GM12878 (cell line): ENCODE results near the gene ASIC5. TPM values are rescaled to one million over a fixed set of nuclear protein-coding genes. Genes with fewer than 3 reads are reported as not detected.

Source experiments
- ATAC-seq: fragments of 200-7000 bp; cut with Tn5 transposase; 3 replicates; pipeline ENCODE4 v1.9.1; 2020; ENCODE audit warnings: mild to moderate bottlenecking, moderate library complexity
- BruUV-seq: library from RNA; stranded (reverse); fragments of 400-500 nt; replicated peaks from 2 replicates; lab custom pipeline; 2021; lab: Mats Ljungman, UMichigan
- CTCF ChIA-PET: fragments of 300-600 bp; sonication (Branson Sonifier 250); formaldehyde crosslinking; extraction: SDS; loops from one replicate; lab custom pipeline; 2021; ENCODE audit warnings: inconsistent platforms; lab: Yijun Ruan, JAX
- POLR2A ChIA-PET: fragments of 350-600 bp; formaldehyde crosslinking; extraction: SDS; loops from one replicate; lab custom pipeline; 2021; ENCODE audit warnings: inconsistent platforms; lab: Charles Lee
- RAD21 ChIA-PET: fragments of 300-600 bp; sonication (Branson Sonifier 250); formaldehyde crosslinking; loops from one replicate; lab custom pipeline; 2023; ENCODE audit warnings: antibody characterized with exemption; ENCODE audit not compliant: unreplicated experiment; lab: Charles Lee
- SMC1A ChIA-PET: fragments of 300-600 bp; sonication (Branson Sonifier 250); formaldehyde crosslinking; loops from one replicate; lab custom pipeline; 2023; ENCODE audit not compliant: unreplicated experiment, uncharacterized antibody; lab: Charles Lee
- DNase-seq: peaks from one replicate; pipeline ENCODE4 v3.0.0-alpha.2; 2011; ENCODE audit warnings: low read depth, low spot score
- FAIRE-seq: peaks from 3 replicates; lab custom pipeline; 2011; peaks lifted over from hg19 to GRCh38; lab: Jason Lieb, UNC
- H2AFZ ChIP-seq: 2 replicates; pipeline ENCODE4 v1.6.0; 2011; ENCODE audit warnings: low read depth, low read length, control low read depth; ENCODE audit not compliant: control insufficient read depth
- H3K27ac ChIP-seq: 2 replicates; pipeline ENCODE4 v1.5.1; 2011; ENCODE audit warnings: control low read depth; ENCODE audit not compliant: control insufficient read depth, insufficient read depth
- H3K27me3 ChIP-seq, 2 experiments: replicated peaks in 1 of 2; 2 replicates each; pipeline versions ENCODE4 v1.6.0 to v1.6.1; 2011; ENCODE audit warnings: low read length in 1 of 2; ENCODE audit not compliant: control insufficient read depth in 2 of 2, insufficient read depth in 2 of 2
- H3K36me3 ChIP-seq, 2 experiments: 2 replicates each; pipeline ENCODE4 v1.5.1; 2011; ENCODE audit warnings: low read length in 1 of 2; ENCODE audit not compliant: control insufficient read depth in 2 of 2, insufficient read depth in 2 of 2
- H3K4me1 ChIP-seq: 2 replicates; pipeline ENCODE4 v1.6.1; 2011; ENCODE audit warnings: mild to moderate bottlenecking, low read length, moderate library complexity, mixed read lengths; ENCODE audit not compliant: control insufficient read depth, insufficient read depth
- H3K4me2 ChIP-seq: 2 replicates; pipeline ENCODE4 v1.6.0; 2011; ENCODE audit warnings: control low read depth; ENCODE audit not compliant: control insufficient read depth, insufficient read depth
- H3K4me3 ChIP-seq: fragments of 200-600 bp; sonication (generic); 2 replicates; pipeline ENCODE4 v1.5.1; 2016
- H3K79me2 ChIP-seq: 2 replicates; pipeline ENCODE4 v1.6.0; 2011; ENCODE audit warnings: low read length; ENCODE audit not compliant: control insufficient read depth, insufficient read depth
- H3K9ac ChIP-seq: 2 replicates; pipeline ENCODE4 v1.8.0; 2011; ENCODE audit warnings: low read length, control low read depth, mixed read lengths; ENCODE audit not compliant: control insufficient read depth, insufficient read depth
- H3K9me3 ChIP-seq: replicated peaks from 3 replicates; pipeline ENCODE4 v1.5.1; 2011; ENCODE audit warnings: mild to moderate bottlenecking, low read length; ENCODE audit not compliant: control insufficient read depth, insufficient read depth
- H4K20me1 ChIP-seq: 2 replicates; pipeline ENCODE4 v1.6.0; 2011; ENCODE audit not compliant: control insufficient read depth, insufficient read depth
- BMI1 ChIP-seq: fragments of 450-650 bp; IDR thresholded peaks from 2 replicates; pipeline ENCODE4 v1.6.1; 2016; ENCODE audit warnings: mild to moderate bottlenecking, moderate library complexity, borderline replicate concordance
- BRCA1 ChIP-seq: IDR thresholded peaks from 2 replicates; pipeline ENCODE4 v1.6.1; 2011; ENCODE audit warnings: low read depth, low read length, improper control_type of control experiment
- CEBPZ ChIP-seq: fragments of 150-350 bp; IDR thresholded peaks from 2 replicates; pipeline ENCODE4 v1.6.1; 2016; ENCODE audit warnings: low read depth, low read length
- KDM1A ChIP-seq: fragments of 200-600 bp; sonication (generic); IDR thresholded peaks from 2 replicates; pipeline ENCODE4 v1.6.1; 2016; ENCODE audit warnings: borderline replicate concordance
- NFIC ChIP-seq: IDR thresholded peaks from 2 replicates; pipeline ENCODE4 v1.6.1; 2012; ENCODE audit warnings: low read depth, mild to moderate bottlenecking, inconsistent platforms, low read length, moderate library complexity
- PML ChIP-seq: IDR thresholded peaks from 2 replicates; pipeline ENCODE4 v1.6.1; 2012; ENCODE audit warnings: low read length, inconsistent platforms
- RAD21 ChIP-seq: IDR thresholded peaks from 2 replicates; pipeline ENCODE4 v1.6.1; 2011; ENCODE audit warnings: mild to moderate bottlenecking, low read depth, low read length, moderate library complexity; ENCODE audit not compliant: insufficient read depth
- RCOR1 ChIP-seq: conservative IDR thresholded peaks from 2 replicates; pipeline ENCODE4 v1.6.1; 2012; ENCODE audit warnings: low read depth, low read length, improper control_type of control experiment
- RFX5 ChIP-seq: IDR thresholded peaks from 2 replicates; pipeline ENCODE4 v1.6.1; 2011; ENCODE audit warnings: low read depth, low read length, improper control_type of control experiment
- STAT3 ChIP-seq: IDR thresholded peaks from 2 replicates; pipeline ENCODE4 v1.6.1; 2011; ENCODE audit warnings: low read depth, low read length, improper control_type of control experiment
- WRNIP1 ChIP-seq: IDR thresholded peaks from 2 replicates; pipeline ENCODE4 v1.6.1; 2011; ENCODE audit warnings: low read depth, low read length, improper control_type of control experiment, borderline replicate concordance
- WGBS: methylation state at CpG from one replicate; pipeline ENCODE4 v1.1.6; 2016; ENCODE audit warnings: low lambda C conversion rate; ENCODE audit not compliant: insufficient replicate concordance, insufficient coverage; ENCODE audit errors: missing lambda C conversion rate; 5-methylcytosine and 5-hydroxymethylcytosine counted together
- in situ Hi-C: fragments of 300-500 bp; cut with MboI; formaldehyde crosslinking; loops from 9 replicates; pipeline ENCODE4 v1.14.3; 2018; ENCODE audit warnings: mixed read lengths
- intact Hi-C: fragments of 100-400 bp; cut with micrococcal nuclease; formaldehyde crosslinking; loops from one replicate; pipeline ENCODE4 v1.14.2; 2022; ENCODE audit not compliant: unreplicated experiment
- polyA plus RNA-seq, 11 experiments: library from polyadenylated mRNA; depleted of rRNA in 4 of 11; unstranded in 6 of 11; stranded (reverse) in 5 of 11; fragments of >200 nt; fragmentation: Nextera tagmentation in 4 of 11; fragmentation: Illumina TruSeq in 1 of 11; extraction: Ambion mirVana in 4 of 11; extraction: Trizol in 1 of 11; gene quantifications; 1 replicate in 1 of 11; 2 replicates in 10 of 11; pipeline versions ENCODE4 v1.2.1 to v1.2.3, GENCODE V29; 2011 to 2016; ENCODE audit warnings: inconsistent platforms in 2 of 11, missing spikeins in 2 of 11, low read depth in 1 of 11
- total RNA-seq, 4 experiments: library from RNA; depleted of rRNA in 3 of 4; stranded (reverse); fragments of >200 nt in 3 of 4; fragmentation: Illumina TruSeq in 1 of 4; extraction: Trizol in 1 of 4; gene quantifications; 2 replicates each; pipeline versions ENCODE4 v1.2.1 to v1.2.3, GENCODE V29; 2013 to 2021
- TF ChIP-seq, protein P1 (sequence below): fragments of 450-650 bp; IDR thresholded peaks from 2 replicates; pipeline ENCODE4 v1.6.1; 2016; ENCODE audit warnings: mild to moderate bottlenecking, moderate library complexity, borderline replicate concordance

Gene ASIC5
- total and polyA plus RNA-seq, 10 of the 15 experiments (the other 5 are each of a cell fraction or from before 2014, with no cell fraction given) = not detected

GRCh38 chr4:155879767-155880166, 13.7 kb upstream of the ASIC5 start (continued):
- no peak for TF ChIP-seq RAD21
- TF ChIP-seq BMI1 = no peak
- no peak for TF ChIP-seq KDM1A
- no peak for TF ChIP-seq BRCA1
- no peak for TF ChIP-seq PML

DNA sequence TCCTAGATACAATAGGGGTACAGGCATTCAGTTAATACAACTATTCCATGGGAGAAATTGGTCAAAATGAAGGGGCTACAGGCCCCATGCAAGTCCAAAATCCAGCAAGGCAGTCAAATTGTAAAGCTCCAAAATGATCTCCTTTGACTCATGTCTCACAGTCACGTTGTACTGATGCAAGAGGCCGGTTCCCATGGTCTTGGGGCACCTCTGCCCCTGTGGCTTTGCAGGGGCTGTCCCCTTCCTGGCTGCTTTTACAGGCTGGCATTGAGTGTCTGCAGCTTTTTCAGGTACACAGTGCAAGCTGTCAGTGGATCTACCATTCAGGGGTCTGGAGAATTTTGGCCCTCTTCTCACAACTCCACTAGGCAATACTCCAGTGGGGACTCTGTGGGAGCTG, 12.5 kb upstream of the ASIC5 start:
- no peak for TF ChIP-seq CEBPZ
- no peak for TF ChIP-seq STAT3
- no peak for TF ChIP-seq NFIC
- no peak for TF ChIP-seq RFX5
- TF ChIP-seq, protein P1, sequence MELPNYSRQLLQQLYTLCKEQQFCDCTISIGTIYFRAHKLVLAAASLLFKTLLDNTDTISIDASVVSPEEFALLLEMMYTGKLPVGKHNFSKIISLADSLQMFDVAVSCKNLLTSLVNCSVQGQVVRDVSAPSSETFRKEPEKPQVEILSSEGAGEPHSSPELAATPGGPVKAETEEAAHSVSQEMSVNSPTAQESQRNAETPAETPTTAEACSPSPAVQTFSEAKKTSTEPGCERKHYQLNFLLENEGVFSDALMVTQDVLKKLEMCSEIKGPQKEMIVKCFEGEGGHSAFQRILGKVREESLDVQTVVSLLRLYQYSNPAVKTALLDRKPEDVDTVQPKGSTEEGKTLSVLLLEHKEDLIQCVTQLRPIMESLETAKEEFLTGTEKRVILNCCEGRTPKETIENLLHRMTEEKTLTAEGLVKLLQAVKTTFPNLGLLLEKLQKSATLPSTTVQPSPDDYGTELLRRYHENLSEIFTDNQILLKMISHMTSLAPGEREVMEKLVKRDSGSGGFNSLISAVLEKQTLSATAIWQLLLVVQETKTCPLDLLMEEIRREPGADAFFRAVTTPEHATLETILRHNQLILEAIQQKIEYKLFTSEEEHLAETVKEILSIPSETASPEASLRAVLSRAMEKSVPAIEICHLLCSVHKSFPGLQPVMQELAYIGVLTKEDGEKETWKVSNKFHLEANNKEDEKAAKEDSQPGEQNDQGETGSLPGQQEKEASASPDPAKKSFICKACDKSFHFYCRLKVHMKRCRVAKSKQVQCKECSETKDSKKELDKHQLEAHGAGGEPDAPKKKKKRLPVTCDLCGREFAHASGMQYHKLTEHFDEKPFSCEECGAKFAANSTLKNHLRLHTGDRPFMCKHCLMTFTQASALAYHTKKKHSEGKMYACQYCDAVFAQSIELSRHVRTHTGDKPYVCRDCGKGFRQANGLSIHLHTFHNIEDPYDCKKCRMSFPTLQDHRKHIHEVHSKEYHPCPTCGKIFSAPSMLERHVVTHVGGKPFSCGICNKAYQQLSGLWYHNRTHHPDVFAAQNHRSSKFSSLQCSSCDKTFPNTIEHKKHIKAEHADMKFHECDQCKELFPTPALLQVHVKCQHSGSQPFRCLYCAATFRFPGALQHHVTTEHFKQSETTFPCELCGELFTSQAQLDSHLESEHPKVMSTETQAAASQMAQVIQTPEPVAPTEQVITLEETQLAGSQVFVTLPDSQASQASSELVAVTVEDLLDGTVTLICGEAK = no peak
- TF ChIP-seq WRNIP1 = no peak
- TF ChIP-seq RCOR1 = no peak
- DNase-seq (no peak), FAIRE-seq (no peak), ATAC-seq (peak; percentile 39; the same call in 2 of the 3 replicates)
- in situ Hi-C loops = no loop called here
- no peaks in the 10 kb centered on the region; the same call in 2 of the 3 replicates for H3K9me3 ChIP-seq
- H3K4me1 ChIP-seq = no peaks in the 10 kb centered on the region
- no TSS peak for BruUV-seq
- ChIA-PET CTCF (no interaction called here), RAD21 (no interaction called here), SMC1A (interaction anchor here (1.0 to 1.1 kb wide), 2 partner anchors 8 to 9 kb away, joined by 3 read pairs; no protein-coding TSS in a partner anchor), POLR2A (no interaction called here)
- H3K9ac ChIP-seq = no peak overlapping the region
- no peaks in the 10 kb centered on the region for H3K36me3 ChIP-seq
- intact Hi-C loops = no loop called here
- no peak overlapping the region for H3K4me2 ChIP-seq
- H3K79me2 ChIP-seq = no peaks in the 10 kb centered on the region
- no peak overlapping the region for H3K27ac ChIP-seq
- H4K20me1 ChIP-seq = no peaks in the 10 kb centered on the region
- WGBS = 3% methylated on average over 2 of the region's 2 CpGs
- no peak overlapping the region for H2AFZ ChIP-seq
- H3K4me3 ChIP-seq = no peak overlapping the region
- no peaks in the 10 kb centered on the region for H3K27me3 ChIP-seq
